ENCODE measurements around the gene PFDN1.
"Not testable (repeated sequence)": the region's sequence is repeated elsewhere in the genome, so short reads cannot be mapped to it uniquely, and the experiment has no call there.

PFDN1 gene

GRCh38 chr5:140345919-140346347, 43.0 kb upstream of the PFDN1 start:
- DNase-seq (ENCODE audit: low spot score), result no peak
- TF ChIP-seq, protein P1, sequence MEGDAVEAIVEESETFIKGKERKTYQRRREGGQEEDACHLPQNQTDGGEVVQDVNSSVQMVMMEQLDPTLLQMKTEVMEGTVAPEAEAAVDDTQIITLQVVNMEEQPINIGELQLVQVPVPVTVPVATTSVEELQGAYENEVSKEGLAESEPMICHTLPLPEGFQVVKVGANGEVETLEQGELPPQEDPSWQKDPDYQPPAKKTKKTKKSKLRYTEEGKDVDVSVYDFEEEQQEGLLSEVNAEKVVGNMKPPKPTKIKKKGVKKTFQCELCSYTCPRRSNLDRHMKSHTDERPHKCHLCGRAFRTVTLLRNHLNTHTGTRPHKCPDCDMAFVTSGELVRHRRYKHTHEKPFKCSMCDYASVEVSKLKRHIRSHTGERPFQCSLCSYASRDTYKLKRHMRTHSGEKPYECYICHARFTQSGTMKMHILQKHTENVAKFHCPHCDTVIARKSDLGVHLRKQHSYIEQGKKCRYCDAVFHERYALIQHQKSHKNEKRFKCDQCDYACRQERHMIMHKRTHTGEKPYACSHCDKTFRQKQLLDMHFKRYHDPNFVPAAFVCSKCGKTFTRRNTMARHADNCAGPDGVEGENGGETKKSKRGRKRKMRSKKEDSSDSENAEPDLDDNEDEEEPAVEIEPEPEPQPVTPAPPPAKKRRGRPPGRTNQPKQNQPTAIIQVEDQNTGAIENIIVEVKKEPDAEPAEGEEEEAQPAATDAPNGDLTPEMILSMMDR (IDR thresholded peaks at IDR 0.05; ENCODE audit: extremely low read depth, missing control alignments), result peak; percentile 7

DNA sequence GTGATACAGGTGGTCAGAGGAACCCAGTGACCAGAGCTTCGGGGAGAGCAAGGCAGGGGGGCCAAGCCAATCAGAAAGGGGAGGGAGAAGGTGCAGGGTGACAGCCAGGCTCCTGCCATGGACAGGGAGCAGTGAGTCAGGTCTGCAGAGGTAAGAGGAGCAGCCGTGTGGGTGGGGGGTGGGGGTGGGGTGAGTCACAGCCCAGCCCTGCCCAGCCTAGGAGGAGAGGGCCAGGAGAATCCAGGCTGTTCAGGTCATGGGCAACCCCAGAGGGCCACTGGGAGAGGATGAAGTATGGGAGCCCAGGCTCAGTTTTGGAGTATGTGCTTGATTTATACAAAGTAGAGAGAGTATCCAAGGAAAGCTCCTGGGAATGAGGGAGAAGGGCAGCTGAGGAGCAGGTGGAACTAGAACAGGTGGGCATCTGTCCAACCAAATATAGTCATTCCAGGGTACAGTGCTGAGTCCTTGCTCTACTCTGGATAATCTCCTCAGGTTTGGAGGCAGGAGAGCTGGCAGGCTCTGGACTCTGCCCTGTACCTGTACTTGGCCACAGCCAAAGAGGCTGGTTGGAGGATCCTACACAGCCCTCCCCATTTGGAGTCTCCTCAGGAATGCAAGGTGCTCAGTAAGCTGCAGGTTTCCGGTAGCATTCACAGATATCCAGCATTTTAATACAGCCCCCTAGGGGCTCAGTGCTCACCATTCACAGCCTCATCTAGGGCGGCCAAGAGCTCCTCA, 42.0 kb upstream of the PFDN1 start:
- TF ChIP-seq, protein P1 (IDR thresholded peaks at IDR 0.05; ENCODE audit: extremely low read depth, missing control alignments), result no peak
- peak; percentile 28 for DNase-seq (ENCODE audit: low spot score)

DNA sequence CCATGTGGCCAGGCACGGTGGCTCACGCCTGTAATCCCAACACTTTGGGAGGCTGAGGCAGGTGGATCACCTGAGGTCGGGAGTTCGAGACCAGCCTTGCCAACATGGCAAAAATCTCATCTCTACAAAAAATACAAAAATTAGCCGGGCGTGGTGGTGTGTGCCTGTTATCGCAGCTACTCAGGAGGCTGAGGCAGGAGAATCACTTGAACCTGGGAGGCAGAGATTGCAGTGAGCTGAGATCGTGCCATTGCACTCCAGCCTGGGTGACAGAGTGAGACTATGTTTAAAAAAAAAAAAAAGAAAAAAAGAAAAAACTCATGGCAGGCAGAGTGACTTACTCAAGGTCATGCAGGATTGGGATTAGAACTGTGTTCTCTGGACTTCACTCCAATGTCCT, 40.9 kb upstream of the PFDN1 start:
- DNase-seq (ENCODE audit: low spot score), result not testable (repeated sequence)

DNA sequence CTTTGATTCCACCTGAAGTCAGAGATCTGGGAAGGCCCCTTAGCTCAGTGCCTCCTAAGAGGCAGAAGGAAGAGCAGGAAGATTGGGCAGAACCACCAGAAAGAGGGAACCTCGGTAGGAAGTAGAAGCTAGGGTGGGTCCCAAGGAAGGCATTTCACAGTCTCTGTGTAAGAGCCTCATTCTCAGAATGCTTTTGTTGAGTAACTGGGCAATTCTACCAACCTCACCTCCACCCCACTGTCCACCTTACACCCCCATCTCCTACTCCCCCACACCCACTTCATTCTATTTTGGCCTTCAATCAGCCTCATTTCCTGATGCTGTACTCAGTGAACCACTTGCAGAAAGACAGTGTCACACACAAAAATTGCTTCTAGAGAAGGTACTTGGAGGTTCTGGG, 40.0 kb upstream of the PFDN1 start:
- TF ChIP-seq, protein P1 (IDR thresholded peaks at IDR 0.05; ENCODE audit: extremely low read depth, missing control alignments), result no peak
- peak; percentile 24 for DNase-seq (ENCODE audit: low spot score)

- peak; percentile 30 for DNase-seq (ENCODE audit: low spot score)
- TF ChIP-seq, protein P1 (IDR thresholded peaks at IDR 0.05; ENCODE audit: extremely low read depth, missing control alignments), result no peak
Measured at GRCh38 chr5:140342287-140342686, 39.4 kb upstream of the PFDN1 start.

DNA sequence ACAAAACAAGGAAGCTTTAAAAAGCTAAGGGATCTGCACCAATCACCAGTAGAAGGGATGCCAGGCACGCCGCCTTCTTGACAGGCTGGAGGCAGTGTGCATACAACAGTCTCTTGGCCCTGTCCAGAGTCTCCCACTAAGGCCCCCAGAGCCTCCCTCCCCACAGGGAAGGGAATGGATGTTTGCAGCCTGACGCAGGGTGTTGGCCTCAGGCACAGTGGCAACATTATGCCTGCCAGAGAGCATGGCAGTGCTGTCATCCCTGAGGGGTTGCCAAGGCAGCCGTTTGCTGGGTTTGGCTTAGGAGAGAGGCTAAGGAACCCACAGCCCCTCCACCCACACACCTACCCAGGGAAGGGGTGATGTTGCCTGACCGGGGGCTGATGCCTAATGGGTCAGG, 38.7 kb upstream of the PFDN1 start:
- TF ChIP-seq, protein P1 (IDR thresholded peaks at IDR 0.05; ENCODE audit: extremely low read depth, missing control alignments), result no peak
- no peak for DNase-seq (ENCODE audit: low spot score)

DNA sequence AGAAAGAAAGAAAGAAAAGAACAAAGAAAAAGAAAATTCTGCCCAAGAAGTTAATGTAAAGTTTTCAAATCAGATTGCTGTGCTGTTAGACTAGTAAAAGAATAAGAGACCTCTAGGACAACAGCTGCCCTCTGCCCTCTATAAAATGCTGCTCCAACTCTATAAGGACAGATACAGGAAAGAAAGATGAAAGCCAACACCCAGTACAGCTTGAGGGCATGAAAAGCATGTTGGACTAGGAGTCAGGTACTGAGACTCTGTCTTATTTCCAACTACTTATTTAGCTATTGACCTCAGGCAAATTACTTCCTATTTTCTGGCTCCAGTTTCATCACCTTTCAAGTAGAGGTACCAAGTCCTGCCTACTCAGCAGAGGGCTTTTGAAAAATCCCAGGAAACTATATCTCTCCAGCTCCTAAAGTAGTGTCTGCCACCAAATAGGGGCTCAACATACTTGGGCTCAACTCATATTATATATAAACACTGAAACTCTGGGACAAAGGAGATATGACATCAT, 37.8 kb upstream of the PFDN1 start:
- DNase-seq (ENCODE audit: low spot score), result no peak
- TF ChIP-seq, protein P1 (IDR thresholded peaks at IDR 0.05; ENCODE audit: extremely low read depth, missing control alignments), result no peak

- DNase-seq (ENCODE audit: low spot score), result no peak
- TF ChIP-seq, protein P1 (IDR thresholded peaks at IDR 0.05; ENCODE audit: extremely low read depth, missing control alignments), result no peak
Measured at GRCh38 chr5:140339636-140340035, 36.7 kb upstream of the PFDN1 start.

Data from GM20000 (cell line).